Activated naive CD8-positive, alpha-beta T cell treated with anti-CD3 and anti-CD28 coated beads, Interleukin-2, amount 10 ng/mL, durations not matched to agents 7 days and 5 days (primary cell): ENCODE results near the gene GDF10. TPM values are rescaled to one million over a fixed set of nuclear protein-coding genes. Genes with fewer than 3 reads are reported as not detected.

ENCODE experiments used
- ATAC-seq: fragments of 150-1000 bp; cut with Tn5 transposase; one replicate; pipeline ENCODE4 v1.10.0; 2021; ENCODE audit warnings: low read depth, moderate library complexity
- POLR2A ChIA-PET: fragments of 350-600 bp; sonication (Branson Sonifier 250); formaldehyde crosslinking; loops from one replicate; lab custom pipeline; 2021; ENCODE audit warnings: antibody characterized with exemption; lab: Charles Lee
- DNase-seq: peaks from one replicate; pipeline ENCODE4 v3.0.0; 2021
- H3K27ac Mint-ChIP-seq: one replicate; pipeline ENCODE4 v1.8.0; 2022; ENCODE audit warnings: mild to moderate bottlenecking, mixed read lengths
- H3K27me3 Mint-ChIP-seq: one replicate; pipeline ENCODE4 v1.8.0; 2022; ENCODE audit warnings: mild to moderate bottlenecking, moderate library complexity, mixed read lengths
- H3K36me3 Mint-ChIP-seq: one replicate; pipeline ENCODE4 v1.8.0; 2021; ENCODE audit warnings: mild to moderate bottlenecking, mixed read lengths
- H3K4me1 Mint-ChIP-seq: one replicate; pipeline ENCODE4 v1.8.0; 2021; ENCODE audit warnings: mixed read lengths
- H3K4me3 Mint-ChIP-seq: one replicate; pipeline ENCODE4 v1.8.0; 2022; ENCODE audit warnings: mild to moderate bottlenecking, moderate library complexity, mixed read lengths
- H3K9me3 Mint-ChIP-seq: one replicate; pipeline ENCODE4 v1.8.0; 2021; ENCODE audit warnings: mixed read lengths
- total RNA-seq, 2 experiments: library from RNA; stranded (reverse); gene quantifications; one replicate each; pipeline ENCODE4 v1.2.3, GENCODE V29; 2021

GDF10 gene
- total RNA-seq, 2 experiments from 2014 or later: 0.11 TPM

- Mint-ChIP-seq H3K4me3 (no peak overlapping the region), H3K27ac (no peak overlapping the region)
These were observed 3.1 kb downstream of the GDF10 start for GRCh38 chr10:47303105-47303504.

GRCh38 chr10:47303866-47304265 is 3.9 kb downstream of the GDF10 start:
- no peak overlapping the region for H3K4me3 Mint-ChIP-seq
- peaks cover 23% of the 10 kb centered on the region for H3K27me3 Mint-ChIP-seq
- POLR2A ChIA-PET: interaction anchor here (0.7 kb wide), 1 partner anchor 97 kb away, joined by 3 read pairs; no protein-coding TSS in a partner anchor
- peaks cover 7% of the 10 kb centered on the region for H3K4me1 Mint-ChIP-seq
- ATAC-seq (no peak), DNase-seq (no peak)
- no peak overlapping the region for H3K27ac Mint-ChIP-seq
- no peaks in the 10 kb centered on the region for H3K9me3 Mint-ChIP-seq
- H3K36me3 Mint-ChIP-seq: peaks cover 2% of the 10 kb centered on the region

More at GRCh38 chr10:47303105-47303504, 3.1 kb downstream of the GDF10 start:
- DNase-seq: no peak
- no peaks in the 10 kb centered on the region for H3K9me3 Mint-ChIP-seq
- POLR2A ChIA-PET: interaction anchor here (0.7 to 1.0 kb wide), 2 partner anchors 9 to 96 kb away, joined by 3 read pairs; no protein-coding TSS in a partner anchor
- peaks cover 31% of the 10 kb centered on the region for H3K27me3 Mint-ChIP-seq
- no peak for ATAC-seq
- H3K36me3 Mint-ChIP-seq: peaks cover 2% of the 10 kb centered on the region
- H3K4me1 Mint-ChIP-seq: peaks cover 7% of the 10 kb centered on the region

GRCh38 chr10:47305566-47305965 is 5.6 kb downstream of the GDF10 start:
- Mint-ChIP-seq H3K36me3 (peaks cover 2% of the 10 kb centered on the region), H3K9me3 (no peaks in the 10 kb centered on the region), H3K4me3 (no peak overlapping the region), H3K27ac (no peak overlapping the region), H3K27me3 (peaks cover 13% of the 10 kb centered on the region), H3K4me1 (peaks cover 7% of the 10 kb centered on the region)
- no peak for ATAC-seq
- DNase-seq: no peak
- POLR2A ChIA-PET: no interaction called here

GRCh38 chr10:47306387-47307210 is 6.6 kb downstream of the GDF10 start:
- ATAC-seq (no peak), DNase-seq (no peak)
- H3K27ac Mint-ChIP-seq: no peak overlapping the region
- POLR2A ChIA-PET: no interaction called here
- no peaks in the 10 kb centered on the region for H3K9me3 Mint-ChIP-seq
- H3K4me3 Mint-ChIP-seq: no peak overlapping the region
- peaks cover 5% of the 10 kb centered on the region for H3K27me3 Mint-ChIP-seq
- peaks cover 15% of the 10 kb centered on the region for H3K4me1 Mint-ChIP-seq
- H3K36me3 Mint-ChIP-seq: no peaks in the 10 kb centered on the region

- POLR2A ChIA-PET: no interaction called here
- Mint-ChIP-seq H3K9me3 (no peaks in the 10 kb centered on the region), H3K27me3 (no peaks in the 10 kb centered on the region), H3K4me3 (no peak overlapping the region), H3K36me3 (no peaks in the 10 kb centered on the region), H3K4me1 (peaks cover 20% of the 10 kb centered on the region), H3K27ac (no peak overlapping the region)
- ATAC-seq (no peak), DNase-seq (no peak)
These were observed 7.4 kb downstream of the GDF10 start for GRCh38 chr10:47307381-47307780.

- Mint-ChIP-seq H3K36me3 (no peaks in the 10 kb centered on the region), H3K9me3 (no peaks in the 10 kb centered on the region), H3K4me3 (no peak overlapping the region), H3K27me3 (no peaks in the 10 kb centered on the region), H3K27ac (no peak overlapping the region), H3K4me1 (peaks cover 20% of the 10 kb centered on the region)
- ATAC-seq (no peak), DNase-seq (no peak)
- POLR2A ChIA-PET: no interaction called here
These were observed 8.8 kb downstream of the GDF10 start for GRCh38 chr10:47308775-47309174.

- no peaks in the 10 kb centered on the region for H3K9me3 Mint-ChIP-seq
- H3K27me3 Mint-ChIP-seq: no peaks in the 10 kb centered on the region
- no peaks in the 10 kb centered on the region for H3K36me3 Mint-ChIP-seq
- POLR2A ChIA-PET: no interaction called here
- H3K4me3 Mint-ChIP-seq: no peak overlapping the region
- H3K27ac Mint-ChIP-seq: no peak overlapping the region
- DNase-seq (no peak), ATAC-seq (no peak)
- H3K4me1 Mint-ChIP-seq: peaks cover 20% of the 10 kb centered on the region
These were observed 9.6 kb downstream of the GDF10 start for GRCh38 chr10:47309408-47310089.

- no peaks in the 10 kb centered on the region for H3K9me3 Mint-ChIP-seq
- H3K27ac Mint-ChIP-seq: no peak overlapping the region
- no peaks in the 10 kb centered on the region for H3K36me3 Mint-ChIP-seq
- no peak overlapping the region for H3K4me3 Mint-ChIP-seq
- no peak for ATAC-seq
- DNase-seq: no peak
- H3K4me1 Mint-ChIP-seq: peaks cover 20% of the 10 kb centered on the region
- no peaks in the 10 kb centered on the region for H3K27me3 Mint-ChIP-seq
- POLR2A ChIA-PET: no interaction called here
These were observed 10.1 kb downstream of the GDF10 start for GRCh38 chr10:47310090-47310505.

- Mint-ChIP-seq H3K36me3 (no peaks in the 10 kb centered on the region), H3K4me1 (peaks cover 20% of the 10 kb centered on the region), H3K9me3 (no peaks in the 10 kb centered on the region), H3K27ac (peak overlapping the region; percentile 89), H3K4me3 (peak overlapping the region; percentile 47), H3K27me3 (no peaks in the 10 kb centered on the region)
- peak; percentile 86 for ATAC-seq
- peak; percentile 65 for DNase-seq
- POLR2A ChIA-PET: interaction anchor here (0.7 to 3.5 kb wide), 10 partner anchors 9 to 287 kb away, joined by 3 to 27 read pairs (median 3); no protein-coding TSS in a partner anchor
These were observed 11.4 kb downstream of the GDF10 start for GRCh38 chr10:47311193-47311931.

GRCh38 chr10:47311932-47312662 is 12.1 kb downstream of the GDF10 start:
- Mint-ChIP-seq H3K9me3 (no peaks in the 10 kb centered on the region), H3K27me3 (no peaks in the 10 kb centered on the region), H3K4me3 (peak overlapping the region; percentile 47), H3K4me1 (peaks cover 18% of the 10 kb centered on the region), H3K36me3 (no peaks in the 10 kb centered on the region), H3K27ac (peak overlapping the region; percentile 89)
- POLR2A ChIA-PET: interaction anchor here (0.7 to 3.5 kb wide), 9 partner anchors 9 to 288 kb away, joined by 3 to 27 read pairs (median 3); no protein-coding TSS in a partner anchor
- ATAC-seq (peak; percentile 71), DNase-seq (peak; percentile 86)

- ATAC-seq: no peak
- no peak overlapping the region for H3K27ac Mint-ChIP-seq
- H3K4me1 Mint-ChIP-seq: peaks cover 18% of the 10 kb centered on the region
- no peaks in the 10 kb centered on the region for H3K9me3 Mint-ChIP-seq
- DNase-seq: no peak
- H3K36me3 Mint-ChIP-seq: no peaks in the 10 kb centered on the region
- no peaks in the 10 kb centered on the region for H3K27me3 Mint-ChIP-seq
- no peak overlapping the region for H3K4me3 Mint-ChIP-seq
- POLR2A ChIA-PET: interaction anchor here (1.0 to 3.5 kb wide), 4 partner anchors 10 to 264 kb away, joined by 3 to 27 read pairs (median 4); no protein-coding TSS in a partner anchor
These were observed 12.6 kb downstream of the GDF10 start for GRCh38 chr10:47312663-47312995.

- no peaks in the 10 kb centered on the region for H3K9me3 Mint-ChIP-seq
- no peaks in the 10 kb centered on the region for H3K27me3 Mint-ChIP-seq
- no peaks in the 10 kb centered on the region for H3K36me3 Mint-ChIP-seq
- POLR2A ChIA-PET: interaction anchor here (1.2 kb wide), 1 partner anchor 267 kb away, joined by 3 read pairs; no protein-coding TSS in a partner anchor
- H3K27ac Mint-ChIP-seq: no peak overlapping the region
- H3K4me3 Mint-ChIP-seq: no peak overlapping the region
- no peak for ATAC-seq
- peak; percentile 17 for DNase-seq
- H3K4me1 Mint-ChIP-seq: peaks cover 17% of the 10 kb centered on the region
These were observed 14.5 kb downstream of the GDF10 start for GRCh38 chr10:47314416-47314970.
